ENCODE data around the gene TUBGCP3.
"Not testable (repeated sequence)": the region's sequence is repeated elsewhere in the genome, so short reads cannot be mapped to it uniquely, and the experiment has no call there.

The TUBGCP3 gene

GRCh38 chr13:112487127-112487517 lies 100.8 kb downstream of the TUBGCP3 start:
- DNase-seq (ENCODE audit: insufficient read length, low spot score), result no peak
- FAIRE-seq, result no peak

GRCh38 chr13:112486386-112487126 lies 101.4 kb downstream of the TUBGCP3 start:
- FAIRE-seq (no peak), DNase-seq (ENCODE audit: insufficient read length, low spot score) (no peak)

DNA sequence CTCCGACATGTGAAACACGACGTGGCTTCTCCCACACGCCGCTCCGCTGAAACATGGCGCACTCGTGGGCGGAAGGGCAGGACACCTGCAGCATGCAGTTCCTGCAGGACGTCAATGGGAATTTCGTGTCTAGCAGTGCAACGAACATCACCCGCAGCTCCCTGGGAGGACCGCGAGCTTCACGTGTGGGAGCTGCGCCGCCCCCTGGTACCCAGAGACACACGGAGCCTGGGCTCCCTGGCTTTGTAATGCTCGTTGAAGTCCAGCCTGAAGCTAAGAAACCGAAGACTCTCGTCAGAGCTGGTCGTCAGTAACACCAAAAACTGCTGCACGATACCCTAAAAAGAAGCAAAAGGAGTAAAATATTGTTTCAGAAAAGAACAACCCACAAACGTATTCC lies 102.1 kb downstream of the TUBGCP3 start:
- not testable (repeated sequence) for FAIRE-seq

DNA sequence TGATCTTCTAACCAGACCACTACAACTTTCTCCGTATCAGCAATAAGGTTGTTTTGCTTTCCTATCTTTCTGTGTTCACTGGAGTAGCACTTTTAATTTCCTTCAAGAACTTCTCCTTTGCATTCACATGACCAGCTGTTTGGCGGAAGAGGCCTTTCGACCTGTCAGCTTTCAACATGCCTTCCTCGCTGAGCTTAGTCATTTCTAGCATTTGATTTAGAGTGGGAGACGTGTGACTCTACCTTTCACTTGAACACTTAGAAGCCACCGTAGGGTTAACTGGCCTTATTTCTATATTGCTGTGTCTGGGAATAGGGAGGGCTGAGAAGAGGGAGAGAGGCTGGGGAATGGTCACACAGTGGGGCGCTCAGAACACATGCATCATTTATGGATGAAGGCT lies 104.7 kb downstream of the TUBGCP3 start:
- no peak for DNase-seq (ENCODE audit: insufficient read length, low spot score)

More for the DNA sequence above, 102.1 kb downstream of the TUBGCP3 start:
- not testable (repeated sequence) for DNase-seq (ENCODE audit: insufficient read length, low spot score)

DNA sequence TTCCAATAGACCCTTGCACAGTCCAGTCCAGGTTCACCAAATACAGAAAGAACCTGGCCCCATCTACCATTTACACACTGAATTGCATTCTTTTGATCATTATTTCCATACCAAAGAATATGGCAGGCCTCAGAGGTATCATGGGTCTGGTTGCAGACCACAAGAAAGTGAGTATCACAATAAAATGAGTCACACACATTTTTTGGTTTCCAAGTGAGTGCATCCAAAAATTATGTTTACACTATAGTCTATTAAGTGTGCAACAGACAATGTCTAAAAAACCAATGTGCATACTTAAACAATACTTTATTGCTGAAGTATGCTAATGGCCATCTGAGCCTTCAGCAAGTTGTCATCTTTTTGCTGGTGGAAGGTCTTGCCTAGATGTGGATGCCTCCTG lies 106.5 kb downstream of the TUBGCP3 start:
- DNase-seq (ENCODE audit: insufficient read length, low spot score) (no peak), FAIRE-seq (no peak)

More for the DNA sequence above, 104.7 kb downstream of the TUBGCP3 start:
- FAIRE-seq, result no peak

- DNase-seq (ENCODE audit: insufficient read length, low spot score) (no peak), FAIRE-seq (no peak)
Observed at GRCh38 chr13:112479389-112479788, 108.6 kb downstream of the TUBGCP3 start.

DNA sequence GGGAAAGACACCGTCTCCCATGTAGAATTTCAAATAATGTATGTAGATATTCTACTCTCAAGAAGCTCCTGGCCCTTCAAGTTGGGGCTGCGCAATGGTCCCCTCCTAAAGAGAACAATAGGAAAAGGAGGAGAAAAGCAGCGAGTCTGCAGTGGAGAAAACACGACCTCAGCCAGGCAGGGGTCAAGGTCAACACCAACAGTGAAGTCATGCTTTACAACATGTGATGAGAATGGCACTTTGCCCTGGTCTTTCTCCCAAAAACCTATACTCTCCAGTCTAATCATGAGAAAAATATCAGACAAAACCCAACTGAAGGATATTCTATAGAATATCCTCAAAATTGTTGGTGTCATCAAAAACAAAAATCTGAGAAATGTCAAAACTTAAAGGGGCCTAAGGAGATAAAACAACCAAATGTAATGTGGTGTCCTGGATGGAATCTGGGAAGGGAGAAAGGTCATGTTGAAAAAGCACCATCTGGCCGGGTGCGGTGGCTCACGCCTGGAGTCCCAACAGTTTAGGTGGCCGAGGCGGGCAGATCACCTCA lies 110.8 kb downstream of the TUBGCP3 start:
- FAIRE-seq (no peak), DNase-seq (ENCODE audit: insufficient read length, low spot score) (no peak)

GRCh38 chr13:112475889-112476288 lies 112.1 kb downstream of the TUBGCP3 start:
- DNase-seq (ENCODE audit: insufficient read length, low spot score) (no peak), FAIRE-seq (no peak)

DNA sequence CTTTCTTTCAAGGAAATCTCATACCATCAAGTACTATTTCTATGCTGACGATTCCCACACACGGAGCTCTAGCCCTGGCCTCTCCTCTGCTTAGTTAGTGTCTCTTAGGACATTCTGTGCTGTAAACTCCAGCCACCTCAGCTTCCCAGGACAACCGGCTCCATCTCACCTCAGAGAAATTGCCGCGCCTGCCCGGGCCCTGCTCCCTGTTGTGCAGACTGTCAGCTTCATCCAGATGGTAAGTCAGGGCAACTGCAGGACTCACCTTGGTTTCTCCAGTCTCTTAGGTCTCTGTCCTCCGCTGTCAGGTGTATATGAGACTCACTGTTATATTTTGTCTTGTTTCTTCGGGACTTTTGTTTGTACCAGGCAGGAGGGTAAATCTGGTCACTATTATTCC lies 113.1 kb downstream of the TUBGCP3 start:
- DNase-seq (ENCODE audit: insufficient read length, low spot score) (no peak), FAIRE-seq (no peak)

- no peak for DNase-seq (ENCODE audit: insufficient read length, low spot score)
- FAIRE-seq, result no peak
Observed at GRCh38 chr13:112473818-112474217, 114.1 kb downstream of the TUBGCP3 start.

- DNase-seq (ENCODE audit: insufficient read length, low spot score) (no peak), FAIRE-seq (no peak)
Observed at GRCh38 chr13:112469071-112469745, 118.7 kb downstream of the TUBGCP3 start.

GRCh38 chr13:112468069-112468468 lies 119.9 kb downstream of the TUBGCP3 start:
- FAIRE-seq (no peak), DNase-seq (ENCODE audit: insufficient read length, low spot score) (no peak)

DNA sequence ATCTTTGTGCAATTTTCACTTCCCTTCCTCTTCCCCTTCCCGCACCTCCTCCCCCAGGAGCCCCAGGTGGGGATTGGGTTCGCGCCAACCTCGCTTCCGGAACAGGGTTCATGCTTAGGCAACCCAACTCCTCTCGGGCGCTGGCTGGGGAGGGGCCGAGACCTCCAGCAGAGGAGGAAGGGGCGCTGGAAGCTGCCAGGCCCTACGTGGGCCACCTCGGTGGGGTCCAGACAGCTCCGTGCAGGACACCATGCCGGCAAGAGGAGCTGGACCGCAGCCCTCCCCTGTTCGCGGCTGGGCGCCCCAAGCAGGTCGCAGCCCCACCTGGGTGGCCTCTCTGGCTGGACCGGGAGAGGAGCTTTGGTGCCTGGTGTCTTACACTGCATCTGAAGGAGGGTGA lies 120.7 kb downstream of the TUBGCP3 start:
- DNase-seq (ENCODE audit: insufficient read length, low spot score), result no peak
- no peak for FAIRE-seq

GRCh38 chr13:112466132-112467058 lies 121.6 kb downstream of the TUBGCP3 start:
- FAIRE-seq, result no peak
- no peak for DNase-seq (ENCODE audit: insufficient read length, low spot score)

GRCh38 chr13:112465251-112466131 lies 122.5 kb downstream of the TUBGCP3 start:
- FAIRE-seq, result no peak

GRCh38 chr13:112464720-112465119 lies 123.2 kb downstream of the TUBGCP3 start:
- no peak for DNase-seq (ENCODE audit: insufficient read length, low spot score)
- FAIRE-seq, result no peak

More at GRCh38 chr13:112465251-112466131, 122.5 kb downstream of the TUBGCP3 start:
- no peak for DNase-seq (ENCODE audit: insufficient read length, low spot score)

GRCh38 chr13:112462408-112462807 lies 125.5 kb downstream of the TUBGCP3 start:
- FAIRE-seq, result no peak
- no peak for DNase-seq (ENCODE audit: insufficient read length, low spot score)

DNA sequence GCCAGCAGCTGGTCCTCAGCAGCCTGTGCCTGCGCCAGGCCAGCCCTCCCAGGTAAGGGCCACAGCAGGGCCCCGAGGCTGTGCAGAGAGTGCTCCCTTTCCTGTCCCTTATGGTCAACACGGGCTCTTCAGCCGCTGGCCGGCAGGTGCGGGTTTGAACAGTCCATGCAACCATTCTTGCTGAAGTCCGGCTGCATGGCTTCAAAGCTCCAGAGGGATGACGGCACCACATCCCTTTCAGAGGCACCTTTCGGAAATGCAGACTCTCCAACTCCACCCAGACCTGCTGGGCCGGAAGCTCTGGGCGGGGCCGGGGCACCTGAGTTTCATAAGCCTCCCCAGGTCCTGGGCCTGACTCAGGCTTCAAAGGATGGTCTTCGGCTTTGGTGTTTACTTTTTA lies 130.5 kb downstream of the TUBGCP3 start:
- DNase-seq (ENCODE audit: insufficient read length, low spot score) (no peak), FAIRE-seq (no peak)

GRCh38 chr13:112457081-112457480 lies 130.9 kb downstream of the TUBGCP3 start:
- FAIRE-seq (no peak), DNase-seq (ENCODE audit: insufficient read length, low spot score) (no peak)

Data from HTR-8/SVneo (cell line).